Activated CD8-positive, alpha-beta memory T cell treated with anti-CD3 and anti-CD28 coated beads for 24 hours (primary cell): ENCODE data around the gene ALKBH6.
A peak's percentile ranks its signal among the peaks of the same experiment; 100 is the strongest.
"Not testable (repeated sequence)": the region's sequence is repeated elsewhere in the genome, so short reads cannot be mapped to it uniquely, and the experiment has no call there.

Experiments
- DNase-seq: peaks from one replicate; pipeline ENCODE4 v3.0.0-alpha.2; 2020

Gene ALKBH6

DNA sequence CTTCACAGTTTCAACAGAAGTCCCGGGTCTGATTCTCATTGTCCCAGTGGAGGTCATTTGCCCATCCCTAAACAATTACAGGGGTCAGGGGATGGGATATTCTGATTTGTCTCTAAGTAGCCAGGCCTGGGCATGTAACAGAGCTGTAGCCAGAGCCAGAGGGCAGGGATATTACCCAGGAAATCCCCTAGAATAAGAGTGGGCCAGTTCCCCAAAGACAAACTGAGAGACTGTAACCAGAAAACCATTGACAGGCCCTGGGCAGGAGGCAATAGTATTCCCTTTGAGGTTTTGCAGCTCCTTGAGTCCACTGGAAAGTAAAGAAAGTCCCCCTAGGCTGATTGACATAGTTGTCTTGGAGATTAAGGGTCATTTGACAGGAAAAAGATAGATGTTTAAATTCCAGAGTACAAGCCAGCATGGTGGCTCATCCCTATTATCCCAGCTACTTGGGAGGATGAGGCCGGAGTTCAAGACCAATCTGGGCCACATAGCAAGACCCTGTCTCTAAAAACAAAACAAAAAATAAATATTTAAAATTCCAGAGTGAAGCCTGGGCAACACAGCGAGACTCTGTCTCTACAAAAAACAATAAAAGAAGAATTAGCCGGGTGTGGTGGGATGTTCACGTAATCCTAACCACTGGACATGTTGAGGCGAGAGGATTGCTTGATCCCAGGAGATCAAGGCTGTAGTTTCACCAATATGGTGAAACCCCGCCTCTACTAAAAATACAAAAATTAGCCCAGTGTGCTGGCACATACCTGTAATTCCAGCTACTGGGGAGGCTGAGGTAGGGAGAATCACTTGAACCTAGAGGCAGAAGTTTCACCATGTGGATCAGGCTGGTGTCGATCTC is 20.9 kb downstream of the ALKBH6 start:
- no peak for DNase-seq

DNA sequence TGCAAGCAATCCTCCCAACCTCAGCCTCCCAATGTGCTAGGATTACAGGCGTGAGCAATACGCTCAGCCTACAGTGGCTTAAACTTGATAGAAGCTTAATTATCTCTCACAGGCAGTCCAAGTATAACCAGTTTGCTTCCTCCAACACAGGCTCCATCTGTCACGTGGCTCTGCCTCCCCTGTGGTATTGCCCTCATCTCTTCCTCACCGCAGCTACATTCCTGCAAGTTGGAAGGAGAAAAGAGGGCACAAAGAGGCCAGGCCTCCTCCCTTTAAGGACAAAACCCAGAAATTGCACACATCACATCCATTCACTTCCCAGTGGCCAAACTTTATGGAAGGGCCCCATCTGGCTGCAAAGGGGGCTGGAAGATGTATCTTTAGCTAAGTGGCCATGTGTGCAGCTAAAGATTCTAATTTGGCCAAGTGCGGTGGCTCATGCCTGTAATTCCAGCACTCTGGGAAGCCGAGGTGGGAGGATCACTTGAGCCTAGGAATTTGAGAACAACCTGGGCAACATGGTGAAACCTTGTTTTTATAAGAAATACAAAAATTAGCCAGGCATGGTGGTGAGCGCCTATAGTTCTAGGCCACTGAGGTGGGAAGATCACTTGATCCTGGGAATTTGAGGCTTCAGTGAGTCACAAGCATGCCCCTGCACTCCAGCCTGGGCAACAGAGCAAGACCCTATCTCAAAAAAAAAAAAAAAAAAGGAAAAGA is 22.1 kb downstream of the ALKBH6 start:
- DNase-seq, result no peak

DNA sequence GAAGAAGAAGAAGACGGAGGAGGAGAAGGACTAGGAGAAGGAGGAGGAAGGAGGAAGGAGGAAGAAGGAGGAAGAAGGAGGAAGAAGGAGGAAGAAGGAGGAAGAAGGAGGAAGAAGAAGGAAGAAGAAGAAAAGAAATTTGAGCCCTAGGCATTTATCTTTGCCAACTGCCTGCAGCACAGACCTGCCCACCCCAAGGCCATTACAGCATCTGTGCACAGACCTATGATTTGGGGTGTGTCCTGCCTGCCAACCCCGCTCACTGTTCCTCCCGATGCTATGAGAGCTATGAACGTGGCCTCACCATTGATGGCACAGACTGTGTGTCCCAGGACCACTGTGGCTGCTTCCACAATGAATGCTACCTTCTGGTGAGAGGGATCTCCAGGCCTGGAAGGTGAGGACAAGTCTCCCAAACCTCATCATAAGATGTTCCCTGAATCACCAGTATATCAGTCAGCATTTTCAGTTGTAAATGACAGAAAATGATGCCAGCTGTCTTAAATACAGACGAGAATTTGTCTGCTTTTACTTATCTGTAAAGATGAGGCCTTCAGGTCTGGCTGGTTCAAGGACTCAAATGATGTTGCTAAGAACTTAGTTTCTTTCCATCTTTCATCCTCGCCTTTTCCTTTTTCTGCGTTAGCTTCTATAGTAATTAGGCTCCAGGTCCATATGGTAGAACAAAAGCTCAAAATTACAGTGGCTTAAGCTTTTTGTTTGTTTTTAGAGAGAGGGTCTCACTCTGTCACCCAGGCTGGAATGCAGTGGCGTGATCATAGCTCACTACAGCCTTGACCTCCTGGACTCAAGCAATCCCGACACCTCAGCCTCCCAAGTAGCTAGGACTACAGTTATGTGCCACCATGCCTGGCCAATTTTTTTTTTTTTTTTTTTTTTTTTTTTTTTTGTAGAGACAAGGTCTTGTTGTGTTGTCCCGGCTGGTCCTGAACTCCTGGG is 23.0 kb downstream of the ALKBH6 start:
- DNase-seq, result no peak

DNA sequence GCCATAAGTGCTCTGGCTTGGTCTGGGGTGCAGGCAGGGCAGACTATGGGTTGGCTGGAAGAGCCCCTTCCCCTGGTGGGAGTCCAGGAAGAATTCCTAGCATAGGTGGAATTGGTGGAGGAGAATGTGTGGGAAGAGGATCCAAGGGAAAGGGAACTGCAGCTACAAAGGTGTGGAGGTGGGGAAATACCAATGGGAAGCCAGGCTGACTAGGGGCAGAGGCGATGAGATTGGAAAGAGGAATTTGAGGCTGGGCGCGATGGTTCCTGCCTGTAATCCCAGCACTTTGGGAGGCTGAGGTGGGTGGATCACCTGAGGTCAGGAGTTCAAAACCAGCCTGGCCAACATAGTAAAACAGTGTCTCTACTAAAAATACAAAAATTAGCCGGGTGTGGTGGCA is 23.9 kb downstream of the ALKBH6 start:
- no peak for DNase-seq

DNA sequence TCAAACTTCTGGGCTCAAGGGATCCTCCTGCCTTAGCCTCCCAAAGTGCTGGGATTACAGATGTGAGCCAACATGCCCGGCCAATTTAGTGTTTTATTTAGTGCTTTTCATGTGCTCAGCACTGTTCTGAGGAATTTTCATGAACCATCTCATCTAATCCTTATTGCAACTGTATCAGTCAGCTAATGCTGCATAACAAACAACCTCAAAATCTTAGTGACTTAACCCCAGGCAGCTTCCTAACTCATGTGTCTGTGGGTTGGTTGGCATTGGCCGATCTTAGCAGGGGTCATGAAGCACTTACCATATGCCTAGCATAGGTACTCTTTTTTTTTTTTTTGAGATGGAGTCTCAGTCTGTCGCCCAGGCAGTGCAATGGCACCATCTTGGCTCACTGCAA is 25.2 kb downstream of the ALKBH6 start:
- DNase-seq, result no peak

DNA sequence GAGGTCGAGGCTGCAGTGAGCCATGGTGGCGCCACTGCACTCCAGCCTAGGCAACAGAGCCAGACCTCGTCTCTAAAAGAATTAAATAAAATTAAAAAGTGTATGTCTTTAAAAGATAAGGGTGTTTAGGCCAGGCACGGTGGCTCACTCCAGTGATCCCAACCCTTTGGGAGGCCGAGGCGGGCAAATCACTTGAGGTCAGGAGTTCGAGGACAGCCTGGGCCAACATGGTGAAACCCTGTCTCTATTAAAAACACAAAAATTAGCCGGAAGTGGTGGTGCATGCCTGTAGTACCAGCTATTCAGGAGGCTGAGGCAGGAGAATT is 26.5 kb downstream of the ALKBH6 start:
- no peak for DNase-seq

DNA sequence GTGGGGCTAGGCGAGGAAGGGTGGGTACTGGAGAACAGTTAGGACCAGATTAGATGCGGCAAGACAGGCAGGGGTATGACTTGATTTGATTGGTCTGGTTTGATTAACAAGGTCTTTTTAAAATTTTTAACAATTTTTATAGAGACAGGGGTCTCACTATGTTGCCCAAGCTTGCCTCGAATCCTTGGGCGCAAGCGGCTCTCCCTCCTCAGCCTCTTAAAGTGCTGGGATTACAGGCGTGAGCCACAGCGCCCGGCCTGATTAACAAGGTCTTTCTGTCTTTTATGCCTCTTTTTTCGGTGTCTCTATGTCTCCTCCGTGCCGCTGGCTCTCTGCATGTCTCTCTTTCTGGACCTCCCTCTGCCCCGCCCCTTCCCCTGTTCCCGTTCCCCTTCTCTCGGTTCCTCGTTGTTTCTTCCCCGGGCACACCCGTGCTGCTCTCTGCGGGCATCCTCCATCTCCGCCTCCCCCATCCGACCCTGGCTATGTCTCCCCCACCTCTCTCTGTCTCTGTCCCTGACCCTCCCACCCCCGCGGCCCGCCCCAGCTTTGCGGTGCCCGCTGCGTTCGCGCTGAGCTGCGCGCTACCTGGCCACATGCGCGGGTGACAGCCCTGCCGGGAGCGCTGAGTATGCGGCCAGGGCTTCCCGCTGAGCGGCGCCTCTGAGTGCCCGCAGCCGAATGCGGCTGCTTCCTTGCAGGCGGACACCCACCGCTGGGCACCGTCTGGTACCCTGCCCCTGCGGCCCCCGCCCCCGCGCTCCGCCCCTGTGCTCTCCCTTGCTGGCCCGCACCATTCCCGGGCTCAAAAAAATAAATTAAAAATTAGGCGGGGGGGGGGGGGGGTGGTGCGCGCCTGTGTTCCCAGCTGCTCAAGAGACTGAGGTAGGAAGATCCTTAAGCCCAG is 27.1 kb downstream of the ALKBH6 start:
- DNase-seq, result peak; percentile 69

DNA sequence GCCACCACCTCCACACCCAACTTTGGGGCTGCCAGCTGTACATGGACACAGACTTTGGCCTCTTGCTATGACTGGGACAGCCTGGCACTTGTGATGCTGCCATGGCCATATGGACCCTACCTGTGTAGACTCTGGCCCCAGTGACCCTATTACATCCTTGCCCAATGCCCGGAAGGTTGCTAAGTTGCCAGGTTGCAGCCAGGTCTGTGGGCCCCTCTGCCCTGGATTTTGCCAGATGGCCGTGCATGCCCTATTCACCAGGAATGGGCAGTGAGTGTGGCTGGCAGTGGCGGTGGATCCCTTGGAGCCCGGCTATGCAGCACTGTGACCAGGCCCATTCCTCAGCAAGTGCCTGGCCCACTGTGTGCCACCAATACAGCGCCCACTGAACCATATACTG is 27.9 kb downstream of the ALKBH6 start:
- no peak for DNase-seq

DNA sequence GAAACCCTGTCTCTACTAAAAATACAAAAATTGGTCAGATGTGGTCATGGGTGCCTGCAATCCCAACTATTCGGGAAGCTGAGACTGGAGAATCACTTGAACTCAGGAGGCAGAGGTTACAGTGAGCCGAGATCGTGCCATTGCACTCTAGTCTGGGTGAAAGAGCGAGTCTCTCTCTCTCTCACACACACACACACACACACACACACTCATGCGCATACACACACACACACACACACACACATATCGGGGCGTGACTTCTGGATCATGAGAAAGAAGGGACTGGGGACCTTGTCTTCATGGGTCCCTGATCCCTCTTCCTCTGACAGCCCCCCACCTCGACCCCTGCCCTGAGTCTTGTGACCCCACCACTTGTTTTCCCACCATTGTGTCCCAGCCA is 30.8 kb downstream of the ALKBH6 start:
- no peak for DNase-seq

DNA sequence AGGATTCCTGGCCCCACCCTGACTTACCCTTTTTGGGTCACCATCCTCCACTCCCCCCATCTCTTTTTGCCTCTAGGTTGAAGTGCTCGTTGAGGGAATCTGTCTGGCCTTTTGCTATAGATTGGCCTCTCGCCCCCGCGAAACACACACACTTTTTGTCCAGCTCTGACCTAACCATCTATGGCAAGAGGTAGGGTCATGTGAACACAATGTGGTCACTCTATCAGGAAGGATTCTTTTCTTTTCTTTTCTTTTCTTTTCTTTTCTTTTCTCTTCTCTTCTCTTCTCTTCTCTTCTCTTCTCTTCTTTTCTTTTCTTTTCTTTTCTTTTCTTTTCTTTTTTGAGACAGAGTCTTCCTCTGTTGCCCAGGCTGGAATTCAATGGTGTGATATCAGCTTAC is 33.0 kb downstream of the ALKBH6 start:
- not testable (repeated sequence) for DNase-seq

DNA sequence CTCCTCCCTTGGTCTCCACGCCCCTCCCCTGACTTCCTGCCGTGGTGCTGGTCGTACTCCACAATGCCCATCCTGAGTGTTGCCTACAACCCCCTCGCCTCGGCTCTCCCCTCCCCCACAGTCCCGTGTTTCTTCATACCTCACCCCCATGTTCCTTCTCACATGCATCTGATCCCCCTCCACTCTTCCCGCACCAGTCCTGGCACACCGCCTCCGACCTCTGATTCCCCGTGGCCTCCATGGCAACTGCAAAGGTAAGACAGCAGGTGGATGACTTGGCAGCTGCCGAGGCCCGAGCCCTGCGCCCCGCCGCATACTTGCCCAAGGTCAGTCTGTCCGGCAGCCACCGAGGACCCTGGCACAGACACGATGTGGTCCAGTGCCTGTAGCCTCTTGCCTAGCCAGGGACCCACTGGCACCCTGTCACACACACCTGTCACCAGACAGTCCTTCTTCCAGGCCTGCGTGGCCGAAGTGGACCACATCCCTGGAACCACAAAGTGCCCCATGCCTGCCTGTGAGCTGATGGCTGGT is 35.1 kb downstream of the ALKBH6 start:
- no peak for DNase-seq

DNA sequence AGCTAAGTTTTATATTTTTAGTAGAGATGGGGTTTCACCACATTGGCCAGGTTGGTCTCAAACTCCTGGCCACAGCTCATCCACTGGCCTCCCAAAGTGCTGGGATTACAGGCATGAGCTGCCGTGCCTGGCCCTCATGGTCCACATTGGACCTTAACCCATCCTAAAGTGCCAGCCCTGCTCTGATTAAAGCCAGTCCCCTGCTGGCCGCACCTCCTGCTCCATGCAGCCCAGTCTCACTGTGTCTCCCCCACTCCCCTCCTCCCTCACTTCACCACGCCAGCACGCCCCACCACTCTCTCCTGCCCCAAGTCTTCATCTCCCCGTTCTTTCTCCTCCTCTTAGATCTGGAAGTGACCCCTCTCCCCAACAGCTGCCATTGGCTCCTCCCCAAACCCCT is 35.7 kb downstream of the ALKBH6 start:
- DNase-seq, result no peak

DNA sequence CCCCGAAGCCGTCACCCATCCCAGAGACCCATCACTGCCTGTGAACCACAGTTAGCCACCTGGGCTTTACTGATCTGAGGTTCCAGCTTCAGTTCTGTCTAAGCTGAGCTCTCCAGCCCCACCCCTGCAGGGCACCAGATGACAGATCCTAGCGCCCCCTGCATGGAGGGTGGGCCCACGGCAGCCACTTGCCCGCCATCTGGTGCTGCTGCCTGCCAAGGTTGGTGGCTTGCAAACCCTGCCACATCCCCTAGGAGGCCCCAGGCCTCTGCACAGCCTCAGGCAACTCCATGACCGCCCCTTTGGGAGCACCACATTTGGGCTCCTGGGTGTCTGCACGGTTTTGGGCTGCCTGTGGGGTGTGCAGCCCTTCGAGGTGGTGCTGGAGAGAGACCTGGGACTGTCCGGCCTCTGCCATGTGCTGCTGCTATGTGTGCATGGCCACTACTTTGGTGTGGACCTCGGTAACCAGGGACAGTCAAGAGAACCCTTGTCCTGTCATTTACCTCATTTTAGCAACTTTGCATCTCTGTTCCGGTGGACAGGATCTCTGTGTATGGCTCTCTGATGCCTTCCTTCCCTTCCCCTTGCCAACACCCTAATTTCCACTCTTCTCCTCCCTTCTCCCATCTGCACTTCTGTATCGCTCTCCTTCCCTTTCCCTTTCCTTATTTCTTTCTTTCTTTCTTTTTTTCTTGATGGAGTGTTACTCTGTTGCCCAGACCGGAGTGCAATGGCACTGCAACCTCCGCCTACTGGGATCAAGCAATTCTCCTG is 36.4 kb downstream of the ALKBH6 start:
- DNase-seq, result no peak

DNA sequence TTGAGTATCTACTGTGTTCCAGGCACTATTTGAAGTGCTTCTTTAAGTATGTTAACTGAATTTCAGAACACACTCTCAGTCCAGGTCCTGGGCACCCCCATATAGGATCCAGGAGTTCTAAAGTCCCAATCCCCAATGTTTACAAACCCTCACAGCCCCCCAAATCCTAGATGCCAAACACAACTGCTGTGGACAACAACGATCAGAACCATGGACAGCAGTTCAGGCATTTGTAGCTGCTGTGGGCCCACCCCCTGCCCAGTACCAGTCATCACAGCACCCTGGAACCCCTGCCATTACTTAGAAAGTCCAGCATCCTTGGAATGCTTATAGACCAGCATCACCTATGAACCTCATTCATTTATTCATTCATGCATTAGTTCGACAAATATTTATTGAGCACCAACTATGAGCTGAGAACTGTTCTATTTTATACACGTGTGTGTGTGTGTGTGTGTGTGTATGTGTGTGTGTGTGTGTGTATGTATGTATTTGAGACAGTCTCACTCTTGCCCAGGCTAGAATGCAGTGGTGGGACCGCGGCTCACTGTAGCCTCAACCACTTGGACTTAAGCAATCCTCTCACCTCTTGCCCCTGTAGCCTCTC is 38.3 kb downstream of the ALKBH6 start:
- DNase-seq, result no peak

DNA sequence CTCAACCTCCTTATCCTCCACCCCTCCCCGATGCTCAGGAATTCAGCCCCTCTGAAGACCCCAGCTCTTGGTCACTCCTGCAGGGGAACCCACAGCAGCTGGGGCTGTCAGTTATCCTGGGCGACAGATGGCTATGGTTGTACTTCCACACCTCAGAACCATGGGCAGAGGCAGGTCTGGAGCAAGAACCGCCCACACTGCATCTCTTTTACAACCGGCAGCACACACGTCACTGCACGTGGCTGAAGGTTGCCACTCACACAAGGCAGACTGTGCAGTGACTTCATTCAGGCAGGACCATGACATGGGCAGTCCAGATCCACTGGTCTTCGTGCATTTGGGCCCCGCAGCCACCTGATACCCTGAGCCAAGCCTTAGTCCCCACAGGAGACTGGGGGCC is 40.5 kb downstream of the ALKBH6 start:
- no peak for DNase-seq

DNA sequence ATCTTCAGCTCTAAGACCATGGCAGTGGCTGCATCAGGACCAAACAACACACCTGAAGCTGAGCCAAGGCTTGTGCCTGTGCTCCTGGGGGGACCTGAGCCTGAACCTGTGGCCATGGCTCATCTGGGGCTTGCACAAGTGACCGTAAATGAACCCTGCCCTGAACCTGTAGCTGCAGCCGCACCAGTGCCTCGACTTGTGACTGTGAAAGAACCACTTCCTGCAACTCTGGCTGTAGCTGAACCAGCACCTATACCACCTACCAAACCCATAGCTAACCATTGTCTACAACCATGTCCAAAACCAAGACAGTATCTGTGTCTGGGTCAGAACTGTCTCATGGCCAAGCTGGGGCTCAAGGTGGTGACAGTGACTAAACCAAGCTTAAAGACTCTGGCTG is 47.2 kb downstream of the ALKBH6 start:
- no peak for DNase-seq

DNA sequence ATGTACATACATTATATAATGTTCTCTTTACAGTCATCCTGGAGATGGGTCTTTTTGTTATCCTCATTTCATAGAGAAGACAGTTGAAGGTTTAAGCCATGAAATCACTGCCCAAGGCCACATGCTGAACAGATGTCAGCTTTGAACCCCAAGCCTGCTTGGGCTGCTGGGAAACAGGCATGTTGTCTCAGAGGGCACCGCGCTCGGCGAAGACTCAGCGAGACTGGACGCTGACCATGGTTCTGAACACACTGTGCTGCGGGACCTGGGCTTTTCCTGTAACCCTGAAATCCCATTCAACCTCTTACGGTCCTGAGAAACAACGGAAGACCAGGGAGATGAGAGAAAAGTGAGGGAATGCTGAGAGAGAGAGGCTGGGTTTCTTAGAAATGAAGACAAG is 50.5 kb downstream of the ALKBH6 start:
- DNase-seq, result peak; percentile 71

DNA sequence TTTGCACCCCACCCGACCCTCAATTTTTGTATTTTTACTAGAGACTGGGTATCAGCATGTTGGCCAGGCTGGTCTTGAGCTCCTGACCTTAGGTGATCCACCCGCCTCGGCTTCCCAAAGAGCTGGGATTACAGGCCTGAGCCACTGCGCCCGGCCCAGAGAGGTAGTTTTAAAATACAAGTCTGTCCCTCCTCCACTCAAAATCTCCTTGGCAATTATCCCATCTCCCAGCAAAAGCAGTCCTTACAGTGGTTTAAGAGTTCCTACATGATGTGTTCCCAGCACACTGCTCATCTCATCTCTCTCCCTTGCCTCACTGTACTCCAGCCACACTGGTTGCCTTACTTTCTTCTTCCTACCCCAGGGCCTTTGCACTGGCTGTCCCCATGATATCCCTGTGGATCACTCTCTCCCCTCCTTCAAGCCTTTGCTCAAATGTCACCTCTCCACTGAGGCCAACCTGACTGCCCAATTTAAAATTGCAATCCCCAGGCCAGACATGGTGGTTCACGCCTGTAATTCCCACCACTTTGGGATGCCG is 53.5 kb downstream of the ALKBH6 start:
- no peak for DNase-seq

DNA sequence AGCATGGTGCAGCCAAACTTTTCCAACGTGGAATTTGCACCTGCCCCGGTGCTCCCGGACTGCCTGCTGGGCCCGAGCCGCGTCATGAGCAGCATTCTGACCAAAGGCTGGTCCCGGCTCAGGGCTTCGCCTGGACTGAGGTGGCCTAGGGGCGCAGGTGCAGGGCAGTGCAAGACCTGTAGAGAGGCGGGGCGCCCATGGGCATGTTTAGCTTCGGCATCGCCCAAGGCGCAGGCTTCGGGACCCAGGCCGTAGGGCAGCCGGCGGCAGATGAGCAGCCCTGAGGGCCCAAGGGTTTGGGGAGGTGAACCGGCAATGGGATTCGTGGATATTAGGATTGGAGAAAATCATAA is 54.1 kb downstream of the ALKBH6 start:
- DNase-seq, result peak; percentile 58
